Epidermal melanocyte (primary cell): ENCODE data around the gene TBC1D22A.

Experiments
- DNase-seq: peaks from one replicate; pipeline ENCODE4 v3.0.0; 2011; ENCODE audit warnings: low spot score; ENCODE audit not compliant: insufficient read length

Gene TBC1D22A

DNA sequence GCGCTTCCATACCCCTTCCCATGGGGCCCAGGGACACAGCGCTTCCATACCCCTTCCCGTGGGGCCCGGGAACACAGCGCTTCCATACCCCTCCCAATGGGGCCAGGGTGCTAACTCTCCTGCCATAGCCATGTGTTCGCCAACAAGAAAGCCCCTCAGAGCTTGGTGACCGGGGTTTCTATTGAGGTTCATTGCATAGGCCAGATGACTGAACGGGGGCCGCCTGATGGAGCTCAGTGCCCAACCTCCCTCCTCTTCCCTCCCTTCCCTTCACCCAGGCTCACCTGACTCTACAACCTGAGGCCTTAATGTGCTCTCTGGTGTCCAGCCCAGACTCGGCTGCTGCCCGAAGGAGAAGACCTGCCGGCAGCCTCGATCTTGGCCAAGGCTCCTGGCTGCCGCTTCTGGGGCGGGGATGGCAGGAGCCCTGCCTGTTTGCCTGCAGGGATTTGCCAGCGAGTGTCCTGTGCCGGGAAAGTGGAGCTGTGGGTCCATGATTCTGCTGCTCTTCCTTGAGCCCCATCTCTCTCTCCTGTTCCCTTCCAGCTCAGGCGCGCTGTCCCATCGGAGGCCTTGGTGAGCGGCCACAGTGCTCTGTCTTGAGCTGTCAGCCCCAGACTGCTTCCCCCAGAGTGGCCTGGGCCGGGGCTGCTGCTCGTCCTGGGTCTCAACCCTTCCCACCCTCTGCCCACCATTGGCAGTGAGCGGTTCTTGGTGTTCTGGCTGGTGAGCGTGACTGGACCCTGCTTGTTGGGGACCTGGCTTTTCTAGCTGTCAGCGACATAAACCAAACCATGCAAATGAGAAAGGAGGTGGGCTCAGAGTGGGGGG lies 267.0 kb downstream of the TBC1D22A start:
- no peak for DNase-seq

DNA sequence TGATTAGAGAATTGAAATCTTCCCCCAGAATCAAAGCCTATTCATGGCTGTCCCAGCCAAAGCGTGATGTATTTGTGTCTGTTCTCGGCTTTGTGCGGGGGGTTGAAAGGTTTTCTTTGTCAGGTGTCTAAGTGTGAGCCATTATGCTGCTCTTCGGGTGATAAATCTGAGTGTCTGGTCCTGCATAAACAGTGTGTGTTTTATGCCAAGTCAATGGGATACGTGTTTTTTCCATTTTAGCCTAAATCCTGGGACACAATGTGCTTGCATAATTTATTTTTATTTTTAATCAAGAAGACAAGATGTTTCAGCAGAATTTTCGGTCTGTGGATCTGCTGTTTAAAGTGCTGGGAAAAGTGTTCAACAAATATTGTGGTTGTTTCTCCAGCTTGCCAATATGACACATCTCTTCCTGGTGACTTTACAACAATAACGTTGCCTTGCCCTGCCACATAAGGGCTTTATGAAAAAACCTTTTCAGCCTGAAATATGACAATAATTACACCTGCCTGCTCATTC lies 267.8 kb downstream of the TBC1D22A start:
- no peak for DNase-seq

DNA sequence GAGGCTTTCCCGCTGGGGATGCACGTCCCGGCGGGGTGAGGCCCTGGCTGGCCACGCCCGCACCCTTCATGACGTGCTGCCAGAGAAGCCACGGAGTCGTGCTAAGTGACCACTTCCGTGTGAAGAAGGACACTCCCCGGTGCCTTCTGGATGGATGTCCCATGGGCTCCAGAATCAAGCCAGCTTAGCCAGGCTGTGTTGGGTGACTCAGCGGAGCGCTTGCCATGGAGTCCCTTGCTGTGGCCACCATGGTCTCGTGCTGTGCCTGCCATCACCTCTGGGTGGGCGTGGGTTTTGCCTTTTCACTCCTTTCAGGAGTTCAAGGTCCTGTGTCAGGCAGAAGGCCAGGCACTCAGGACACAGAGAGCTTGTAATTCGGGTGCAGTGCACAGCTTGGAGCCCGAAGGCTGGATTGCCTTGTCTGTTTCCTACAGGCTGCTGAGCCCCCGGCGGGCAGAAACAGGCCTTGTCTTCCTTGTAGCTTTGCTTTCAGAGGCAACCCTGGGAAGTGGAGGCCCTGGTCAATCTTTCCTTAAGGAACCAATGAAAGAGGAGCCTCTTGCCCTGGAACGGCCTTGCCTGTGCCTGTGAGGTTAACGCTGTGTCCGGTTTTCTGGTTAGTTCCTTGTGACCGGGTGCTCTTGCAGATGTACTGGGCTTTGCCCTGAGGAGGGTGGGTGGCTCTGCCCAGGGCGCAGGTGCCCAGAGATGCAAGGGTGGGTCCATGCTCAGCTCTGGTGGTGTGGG lies 268.6 kb downstream of the TBC1D22A start:
- no peak for DNase-seq

DNA sequence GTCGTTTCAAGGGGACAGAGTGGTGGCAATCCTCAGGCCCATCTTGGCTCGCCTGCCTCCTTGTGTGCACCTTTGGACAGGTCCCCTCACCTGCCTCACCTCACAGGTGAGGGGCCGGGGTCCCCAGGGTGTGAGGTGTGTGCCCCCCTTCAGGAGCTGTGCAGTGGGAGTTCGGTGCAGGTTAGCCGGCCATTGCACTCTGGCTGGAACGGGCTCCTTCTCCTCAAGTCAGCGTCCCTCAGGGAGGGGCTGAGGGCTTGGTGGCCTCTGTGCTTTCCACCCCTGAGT lies 269.1 kb downstream of the TBC1D22A start:
- no peak for DNase-seq

DNA sequence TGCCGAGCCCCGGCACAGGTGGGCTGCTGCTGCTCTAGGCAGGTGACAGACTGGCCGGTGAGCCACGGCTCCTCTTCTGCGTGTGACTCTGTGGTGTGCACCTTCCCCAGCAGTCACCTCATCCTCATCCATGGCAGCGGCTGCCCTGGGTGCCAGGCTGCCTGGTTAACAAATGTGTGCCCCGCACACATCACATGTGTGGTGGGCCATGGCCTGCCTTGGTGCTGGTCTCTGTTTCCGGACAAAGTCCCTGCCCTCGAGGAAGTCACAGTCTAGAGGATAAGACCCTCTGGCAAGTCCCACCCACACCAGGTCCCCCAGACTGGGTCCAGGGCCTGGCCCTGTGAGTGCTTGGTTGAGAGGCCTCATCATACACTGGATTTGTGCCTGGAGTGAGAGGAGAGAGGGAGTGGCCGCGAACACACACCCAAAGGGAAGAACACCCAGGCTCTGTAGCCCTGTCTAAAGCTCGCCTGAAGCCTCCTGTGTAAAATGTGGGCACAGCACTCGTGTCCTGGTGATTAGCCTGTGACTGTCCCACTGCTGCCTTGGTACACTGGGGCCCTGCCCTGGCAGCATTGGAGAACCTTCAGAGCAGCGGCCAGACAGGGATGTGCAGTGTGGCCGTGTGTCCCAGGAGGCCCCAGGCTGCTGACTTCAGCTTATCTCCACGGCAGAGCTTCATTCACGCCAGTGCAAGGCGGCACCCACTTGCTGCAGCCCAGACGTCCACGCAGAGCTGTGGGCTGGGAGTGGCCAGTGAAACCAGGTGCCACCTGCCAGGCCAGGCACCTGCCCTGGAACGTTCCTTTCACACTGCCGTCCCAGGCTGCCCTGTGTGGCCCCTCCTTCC lies 269.9 kb downstream of the TBC1D22A start:
- no peak for DNase-seq

DNA sequence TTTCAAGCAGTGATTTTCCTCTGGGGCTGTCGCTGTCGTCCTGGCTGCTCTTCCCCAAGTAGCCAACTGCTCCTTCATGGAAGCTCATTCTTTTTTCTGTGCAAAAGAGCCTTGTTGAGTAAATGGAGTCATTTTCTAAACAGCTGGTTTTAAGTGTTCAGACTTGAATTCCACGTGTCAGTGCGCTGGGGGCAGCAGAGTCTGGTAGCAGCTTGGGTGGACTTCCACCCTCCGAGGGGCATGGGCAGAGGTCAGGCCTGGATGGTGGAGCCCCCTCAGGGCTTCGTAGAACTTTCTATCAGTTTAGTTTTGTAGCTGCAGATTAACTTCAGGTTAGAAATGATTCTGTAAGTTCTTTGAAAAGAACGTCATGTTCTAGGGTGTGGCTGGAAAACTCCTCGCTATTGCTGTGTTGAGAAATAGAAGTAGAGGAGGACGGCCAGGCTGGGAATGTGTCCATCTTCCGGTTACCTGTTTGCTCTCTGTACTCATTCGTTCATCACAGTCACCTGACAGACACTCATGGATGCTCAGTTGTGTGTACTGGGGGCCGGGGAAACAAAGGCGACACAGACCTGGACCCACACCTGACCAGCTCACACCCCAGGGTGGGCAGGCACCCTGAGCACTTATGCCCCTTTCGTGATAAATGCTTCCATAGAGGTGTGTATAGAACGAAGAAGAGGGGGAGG lies 270.7 kb downstream of the TBC1D22A start:
- no peak for DNase-seq

DNA sequence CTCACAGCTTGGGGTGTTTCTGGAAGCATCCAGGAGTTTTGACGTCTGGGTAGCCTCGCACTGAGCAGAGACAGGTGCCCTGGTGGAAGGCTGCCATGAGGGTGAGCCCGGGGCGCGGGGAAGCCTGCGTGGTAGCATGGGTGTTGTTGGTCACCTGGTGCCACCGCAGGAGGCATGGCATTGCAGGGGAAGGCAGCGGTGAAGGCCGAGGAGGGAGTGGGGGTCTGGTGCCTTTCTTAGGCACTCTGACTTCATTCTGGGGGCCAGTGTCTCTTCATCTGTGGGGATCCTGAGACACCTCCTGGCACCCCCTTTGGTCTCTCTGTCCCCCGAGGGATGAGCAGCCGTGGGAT lies 271.2 kb downstream of the TBC1D22A start:
- no peak for DNase-seq

DNA sequence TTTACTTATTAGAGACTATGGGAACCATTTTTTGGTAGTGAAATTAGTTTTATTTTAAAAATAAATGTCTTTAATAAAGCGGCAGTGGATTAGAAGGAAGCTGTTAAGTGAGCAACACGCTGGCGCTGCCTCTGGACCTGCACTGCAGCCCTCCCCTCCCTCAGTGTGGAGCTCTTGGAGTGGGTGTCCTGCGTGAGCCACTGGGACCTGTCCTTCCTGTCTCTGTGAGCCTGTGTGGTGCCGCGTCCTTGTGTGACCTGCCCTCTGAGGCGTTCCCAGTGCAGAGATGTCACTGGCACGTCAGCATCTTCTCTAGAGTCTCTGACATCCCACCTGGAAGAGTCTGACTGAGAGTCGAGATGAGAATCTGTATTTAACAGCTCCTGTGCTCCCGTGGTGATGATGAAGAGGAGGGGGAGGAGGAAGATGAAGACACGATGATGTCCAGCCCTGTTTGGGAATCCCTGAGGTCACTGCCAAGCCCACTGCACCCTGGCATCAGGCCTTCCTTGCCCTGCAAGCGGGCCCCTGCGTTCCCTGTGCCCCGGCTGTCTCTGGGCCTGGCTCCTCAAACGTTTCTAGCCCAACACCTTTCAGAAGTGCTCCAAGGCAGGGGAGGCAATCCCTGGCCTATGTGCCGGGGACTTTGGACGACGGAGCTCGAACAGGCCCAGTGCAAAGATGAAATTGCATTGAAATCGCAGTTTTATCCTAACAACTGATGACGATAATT lies 271.8 kb downstream of the TBC1D22A start:
- no peak for DNase-seq

DNA sequence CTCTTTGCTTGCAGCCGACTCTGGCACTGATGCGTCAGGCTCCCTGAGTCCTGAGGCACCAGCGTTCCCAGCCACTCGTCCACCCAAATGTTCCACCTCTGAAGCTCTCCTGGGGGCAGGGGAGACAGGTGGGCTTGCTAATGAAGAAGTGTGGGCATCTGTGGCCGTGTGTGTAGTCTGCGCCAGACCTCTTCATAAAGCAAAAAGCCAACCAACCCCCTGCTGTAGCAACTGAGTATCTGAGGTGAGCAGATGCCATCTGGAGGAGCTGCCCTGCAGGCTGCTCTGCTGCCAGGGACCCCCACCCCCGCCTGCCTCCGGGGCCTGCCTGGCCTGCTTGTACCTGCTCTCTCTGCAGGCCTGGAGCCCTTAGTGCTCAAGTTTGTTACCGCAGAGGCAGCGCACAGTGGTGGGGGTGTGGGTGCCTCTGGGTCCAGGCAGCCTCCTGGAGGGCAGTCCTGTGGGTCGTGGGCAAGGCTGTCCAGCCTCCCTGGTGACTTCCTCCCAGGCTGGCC lies 272.5 kb downstream of the TBC1D22A start:
- DNase-seq, result no peak

DNA sequence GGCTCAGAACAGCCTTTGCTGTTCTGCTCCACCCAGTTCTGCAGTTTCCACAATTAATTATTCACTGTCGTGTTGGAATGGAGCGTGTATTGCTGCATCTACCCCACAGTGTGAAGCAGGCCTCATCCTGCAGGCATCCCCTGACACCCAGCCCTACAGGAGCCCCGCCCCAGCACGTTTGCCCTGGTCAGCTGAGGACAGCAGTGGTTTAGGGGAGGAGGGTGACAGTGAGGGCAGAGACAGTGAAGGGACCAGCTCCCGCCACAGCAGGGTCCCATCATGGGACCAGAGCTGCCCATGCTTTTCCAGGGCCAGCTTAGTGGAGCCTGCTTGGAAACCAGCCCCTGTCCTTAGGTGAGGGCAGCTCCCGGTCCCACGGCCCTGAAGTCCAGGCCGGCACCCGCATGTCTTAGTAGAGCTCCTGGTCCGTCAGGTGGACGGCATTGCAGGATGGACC lies 273.0 kb downstream of the TBC1D22A start:
- no peak for DNase-seq

DNA sequence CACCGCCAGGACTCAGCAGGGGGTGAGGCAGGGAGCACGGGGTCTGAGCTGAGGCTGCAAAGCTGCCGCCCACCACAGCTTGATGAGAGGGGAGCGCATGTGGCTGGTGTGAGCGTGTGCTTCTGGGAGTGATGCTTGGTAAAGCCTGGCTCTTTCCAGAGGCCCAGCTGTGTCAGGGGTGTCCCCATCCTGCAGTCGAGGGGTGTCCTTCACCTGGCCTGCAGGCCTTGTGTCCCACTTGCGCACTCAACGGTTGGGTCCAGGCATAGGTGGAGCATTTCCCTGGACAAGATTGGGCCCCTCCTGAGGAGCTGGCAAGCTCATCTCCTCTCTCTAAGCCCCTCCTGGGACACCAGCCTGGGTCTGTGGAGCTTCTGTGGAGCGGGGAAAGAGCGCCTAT lies 273.9 kb downstream of the TBC1D22A start:
- DNase-seq, result no peak

DNA sequence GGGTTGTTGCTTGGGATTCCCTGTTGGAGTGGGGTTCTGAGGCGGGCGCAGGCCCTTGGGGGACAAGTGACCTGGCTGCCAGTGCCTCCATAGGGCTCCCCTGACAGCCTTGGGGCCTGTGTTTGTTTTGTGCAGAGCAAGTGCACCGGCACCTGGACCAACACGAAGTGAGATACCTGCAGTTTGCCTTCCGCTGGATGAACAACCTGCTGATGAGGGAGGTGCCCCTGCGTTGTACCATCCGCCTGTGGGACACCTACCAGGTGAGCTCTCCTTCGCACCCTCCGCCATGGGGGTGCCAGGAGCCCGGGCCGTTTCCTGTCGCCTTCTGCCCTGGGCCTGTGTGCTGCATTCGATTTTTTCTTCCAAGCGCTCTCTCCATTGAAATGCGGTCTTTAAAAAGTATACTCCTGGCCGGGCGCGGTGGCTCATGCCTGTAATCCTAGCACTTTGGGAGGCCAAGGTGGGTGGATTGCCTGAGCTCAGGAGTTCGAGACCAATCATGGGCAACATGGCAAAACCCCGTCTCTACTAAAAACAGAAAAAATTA lies 274.6 kb downstream of the TBC1D22A start:
- DNase-seq, result no peak

DNA sequence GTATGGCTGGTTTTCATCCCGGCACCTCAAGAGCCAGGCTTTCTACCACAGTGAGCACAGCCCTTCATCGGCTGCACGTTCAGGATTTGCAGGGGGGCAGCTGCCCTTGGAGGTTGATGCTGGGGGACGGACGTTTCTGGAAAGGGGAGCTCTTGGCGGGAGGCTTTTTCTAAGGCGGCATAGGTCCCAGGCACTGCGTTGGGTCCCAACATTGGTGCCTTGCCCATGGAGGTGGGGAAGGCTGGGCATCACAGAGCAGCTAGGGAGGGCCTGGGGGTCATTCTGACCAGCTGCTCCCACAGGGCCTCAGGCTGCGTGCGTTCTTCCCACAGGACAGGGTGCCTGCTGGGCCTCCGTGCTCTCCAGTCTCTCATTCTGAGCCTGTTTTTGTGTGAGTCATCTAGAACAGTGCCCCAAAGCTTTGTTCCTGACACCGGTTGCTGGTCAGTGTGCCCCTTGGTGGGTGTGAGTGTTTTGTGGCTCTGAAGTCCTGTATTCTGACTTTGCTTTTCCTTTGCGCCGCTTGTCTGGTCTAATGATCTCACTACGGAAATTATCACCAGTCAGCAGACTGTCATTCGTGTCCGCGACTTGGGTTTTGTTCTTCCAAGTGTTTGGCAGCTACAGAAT lies 275.9 kb downstream of the TBC1D22A start:
- no peak for DNase-seq

DNA sequence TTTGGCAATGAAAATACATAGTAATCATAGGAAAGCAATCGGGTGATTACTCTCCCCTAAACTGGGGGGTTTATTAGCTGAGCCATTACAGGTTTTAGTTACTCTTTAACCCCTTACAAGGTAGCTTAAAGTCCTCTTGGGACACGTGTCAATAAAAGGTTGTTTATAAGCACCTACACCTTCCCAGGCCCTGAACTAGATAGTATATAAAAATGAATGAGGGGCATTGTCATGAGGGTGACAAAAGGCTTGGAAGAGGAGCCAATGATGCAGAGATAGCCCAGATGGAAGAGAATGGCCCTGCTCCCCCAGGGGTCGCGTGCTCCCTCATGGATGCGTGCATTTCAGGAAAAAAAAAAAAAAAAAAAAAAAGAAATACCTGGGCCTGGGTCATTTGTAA lies 276.9 kb downstream of the TBC1D22A start:
- DNase-seq, result no peak

DNA sequence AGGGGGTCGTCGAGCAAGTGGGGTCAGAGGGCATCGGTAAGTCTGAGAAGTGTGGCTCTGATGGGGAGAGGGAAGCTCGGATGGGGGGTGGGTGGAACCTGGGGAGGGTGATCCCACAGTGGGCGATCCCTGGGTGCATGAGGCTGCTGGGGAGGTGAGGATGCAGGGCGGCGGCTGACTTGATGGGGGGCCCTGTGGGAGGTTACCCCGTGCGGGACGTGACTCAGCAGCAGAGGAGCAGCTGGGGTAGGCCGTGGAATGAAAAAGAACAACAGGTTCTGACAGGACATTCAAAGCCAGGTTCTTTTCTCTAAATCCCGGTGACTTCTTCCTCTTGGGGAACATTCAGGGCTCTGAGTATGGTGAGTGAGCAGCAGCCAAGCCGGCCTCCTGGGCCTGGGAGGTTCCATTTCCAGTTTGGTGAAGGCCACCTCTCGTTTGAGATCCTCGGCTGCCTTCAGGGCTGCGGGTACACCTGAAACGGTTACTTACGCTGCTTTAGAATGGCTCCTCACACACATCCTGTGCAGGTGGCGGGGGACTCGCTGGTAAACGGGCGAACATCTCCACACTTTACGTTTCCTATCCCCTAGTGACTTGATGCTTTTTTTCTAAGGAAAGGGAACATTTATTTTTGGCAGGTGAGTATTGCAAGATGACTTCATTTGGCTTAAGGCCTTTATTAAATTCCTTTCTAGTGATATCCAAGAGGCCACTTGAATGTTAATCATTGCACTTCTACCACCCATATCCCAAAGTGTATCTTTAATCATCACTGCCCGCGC lies 278.2 kb downstream of the TBC1D22A start:
- DNase-seq, result no peak

DNA sequence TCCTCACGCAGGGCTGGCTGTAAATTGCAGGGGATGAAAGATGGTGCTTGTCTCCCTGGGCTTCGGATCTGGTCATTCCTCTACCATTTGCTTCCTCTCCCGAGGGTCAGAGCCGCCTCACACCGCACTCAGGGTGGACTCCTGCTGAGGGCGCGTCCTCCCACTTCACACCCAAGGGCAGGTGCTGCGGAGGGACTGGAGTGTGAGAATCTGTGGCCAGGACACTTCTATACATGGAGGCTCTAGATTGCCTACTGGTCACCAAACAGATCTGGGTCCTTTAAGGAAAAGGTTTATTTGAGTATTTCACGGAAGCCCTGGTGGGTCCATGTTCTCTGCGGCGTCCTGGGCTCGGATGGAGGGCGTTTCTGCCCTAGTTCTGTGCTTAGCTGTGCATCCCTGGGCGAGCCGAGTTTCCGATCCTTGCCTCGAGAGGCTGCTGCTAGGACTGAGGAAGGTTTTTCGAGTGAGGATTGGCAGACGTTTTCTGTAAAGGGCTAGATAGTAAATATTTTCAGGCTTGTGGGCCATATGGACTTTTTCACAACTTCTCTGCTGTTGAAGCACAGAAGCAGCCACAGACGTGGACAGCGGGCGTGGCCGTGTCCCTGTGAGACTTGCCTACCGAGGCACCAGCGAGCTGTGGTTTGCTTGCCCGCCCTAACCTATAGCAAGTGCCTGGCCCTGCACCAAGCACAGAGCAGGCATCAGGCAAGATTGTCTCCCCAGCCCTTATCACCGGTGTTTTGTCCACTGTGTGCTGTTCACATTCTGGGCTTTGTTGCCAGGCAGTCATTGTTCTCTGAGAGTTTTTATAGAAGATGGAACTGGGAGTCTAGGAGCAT lies 279.0 kb downstream of the TBC1D22A start:
- no peak for DNase-seq

DNA sequence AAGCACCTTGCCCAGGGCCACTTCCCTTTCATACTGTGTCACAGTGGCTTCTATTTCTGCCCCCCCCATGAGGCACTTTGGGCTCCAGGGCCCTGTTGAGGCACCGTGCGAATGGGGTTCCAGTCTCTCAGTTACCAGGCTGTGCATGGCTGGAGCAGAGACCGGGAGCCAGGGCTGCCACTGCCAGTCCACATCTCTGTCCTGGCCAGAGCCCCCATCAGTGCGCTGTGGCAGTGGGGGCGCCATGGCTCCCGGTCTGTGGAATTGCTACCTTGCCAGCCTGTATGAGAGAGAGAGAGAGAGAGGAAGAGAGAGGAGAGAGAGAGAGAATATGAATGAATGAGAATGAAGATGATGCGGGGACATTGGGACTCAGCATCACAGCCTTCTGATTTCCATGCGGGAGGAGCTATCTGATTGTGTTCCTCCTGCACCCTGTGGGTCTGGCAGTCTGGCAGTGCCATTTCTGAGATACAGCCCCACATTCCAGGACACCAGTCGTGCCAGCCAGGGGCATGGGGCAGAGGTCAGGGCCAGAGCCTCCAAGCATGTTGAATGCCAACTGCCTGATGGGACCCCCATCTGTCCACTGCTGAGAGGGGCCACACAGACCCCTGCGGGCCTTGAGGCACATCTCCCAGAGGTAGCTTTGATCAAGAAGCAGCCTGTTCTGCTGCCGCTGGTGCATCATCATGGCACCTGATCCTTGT lies 279.8 kb downstream of the TBC1D22A start:
- DNase-seq, result no peak
